ENCODE results near the gene EYS.

- no peak for TF ChIP-seq GATA3 (IDR thresholded peaks at IDR 0.05; ENCODE audit: low read depth, low read length)
- no peak for TF ChIP-seq GATA2 (IDR thresholded peaks at IDR 0.05; ENCODE audit: low read depth, low read length)
These were observed 794.1 kb downstream of the EYS start for GRCh38 chr6:64912966-64913365.

Data from SH-SY5Y (cell line).